ENCODE measurements around the gene SWI5.
"Not testable (repeated sequence)": the region's sequence is repeated elsewhere in the genome, so short reads cannot be mapped to it uniquely, and the experiment has no call there.

Gene SWI5

DNA sequence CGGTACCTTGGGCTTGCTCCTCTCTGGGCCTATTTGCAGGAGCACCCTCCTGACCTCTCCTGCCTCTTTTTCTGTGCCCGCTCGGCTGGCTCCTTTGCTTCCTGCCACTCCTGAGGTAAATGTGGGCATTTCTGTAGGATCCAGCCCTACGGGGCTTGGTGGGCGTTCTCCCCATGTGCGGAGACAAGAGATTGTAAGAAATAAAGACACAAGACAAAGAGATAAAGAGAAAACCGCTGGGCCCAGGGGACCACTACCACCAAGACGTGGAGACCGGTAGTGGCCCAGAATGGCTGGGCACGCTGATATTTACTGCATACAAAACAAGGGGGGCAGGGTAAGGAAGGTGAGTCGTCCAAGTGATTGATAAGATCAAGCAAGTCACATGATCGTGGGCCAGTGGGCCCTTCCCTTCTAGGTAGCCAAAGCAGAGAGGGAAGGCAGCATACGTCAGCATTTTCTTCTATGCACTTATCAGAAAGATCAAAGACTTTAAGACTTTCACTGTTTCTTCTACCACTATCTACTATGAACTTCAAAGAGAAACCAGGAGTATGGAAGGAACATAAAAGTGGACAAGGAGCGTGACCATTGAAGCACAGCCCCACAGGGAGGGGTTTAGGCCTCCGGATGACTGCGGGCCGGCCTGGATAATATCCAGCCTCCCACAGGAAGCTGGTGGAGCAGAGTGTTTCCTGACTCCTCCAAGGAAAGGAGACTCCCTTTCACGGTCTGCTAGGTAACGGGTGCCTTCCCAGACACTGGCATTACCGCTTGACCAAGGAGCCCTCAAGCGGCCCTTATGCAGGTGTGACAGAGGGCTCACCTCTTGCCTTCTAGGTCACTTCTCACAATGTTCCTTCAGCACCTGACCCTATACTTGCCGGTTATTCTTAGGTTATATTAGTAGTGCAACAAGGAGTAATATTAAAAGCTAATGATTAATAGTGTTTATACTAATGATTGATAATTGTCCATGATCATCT is 3.3 kb downstream of the SWI5 start:
- DNase-seq = not testable (repeated sequence)

DNA sequence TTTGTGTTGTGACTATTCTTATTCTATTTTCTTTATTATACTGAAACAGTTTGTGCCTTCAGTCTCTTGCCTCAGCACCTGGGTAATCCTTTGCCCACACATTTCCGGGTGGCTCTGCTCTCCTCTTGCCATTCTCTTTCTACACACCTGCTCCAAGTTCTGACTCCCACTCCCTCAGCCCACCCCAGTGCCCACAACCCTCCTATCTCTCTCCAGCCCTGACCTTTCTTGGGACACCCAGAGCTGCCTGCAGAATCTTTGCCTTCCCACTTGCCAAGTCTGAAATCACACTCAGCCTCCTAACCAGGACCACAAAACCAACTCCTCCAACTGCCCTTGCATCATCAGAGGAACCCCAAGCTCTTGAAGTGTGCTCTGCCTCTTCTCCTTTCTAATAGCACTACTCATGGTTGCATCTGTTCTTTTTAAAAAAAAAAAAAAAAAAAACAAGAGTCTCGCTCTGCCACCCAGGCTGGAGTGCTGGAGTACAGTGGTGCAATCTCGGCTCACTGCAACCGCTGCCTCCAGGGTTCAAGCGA is 4.1 kb downstream of the SWI5 start:
- DNase-seq = no peak

DNA sequence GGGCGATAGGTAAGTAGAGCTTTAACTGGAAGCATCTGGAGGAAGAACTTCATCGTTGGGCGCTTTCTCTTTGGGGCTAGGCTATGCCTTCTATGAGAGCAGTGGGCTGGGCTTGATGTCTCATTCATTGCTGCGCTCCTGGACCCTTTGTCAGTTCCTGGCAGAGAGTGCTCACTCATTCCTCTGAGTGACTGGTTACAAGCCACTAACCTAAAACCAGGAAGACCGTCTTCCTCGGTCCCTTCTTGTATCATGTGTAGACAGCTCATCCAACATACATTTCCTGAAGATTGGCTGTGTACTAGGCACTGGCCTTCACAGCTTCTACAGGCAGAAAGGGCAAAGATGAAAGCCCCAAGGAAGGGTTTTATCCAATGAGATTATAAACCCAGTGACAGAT is 6.4 kb downstream of the SWI5 start:
- no peak for DNase-seq

- DNase-seq = no peak
Observed at GRCh38 chr9:128285033-128285784, 9.1 kb downstream of the SWI5 start.

DNA sequence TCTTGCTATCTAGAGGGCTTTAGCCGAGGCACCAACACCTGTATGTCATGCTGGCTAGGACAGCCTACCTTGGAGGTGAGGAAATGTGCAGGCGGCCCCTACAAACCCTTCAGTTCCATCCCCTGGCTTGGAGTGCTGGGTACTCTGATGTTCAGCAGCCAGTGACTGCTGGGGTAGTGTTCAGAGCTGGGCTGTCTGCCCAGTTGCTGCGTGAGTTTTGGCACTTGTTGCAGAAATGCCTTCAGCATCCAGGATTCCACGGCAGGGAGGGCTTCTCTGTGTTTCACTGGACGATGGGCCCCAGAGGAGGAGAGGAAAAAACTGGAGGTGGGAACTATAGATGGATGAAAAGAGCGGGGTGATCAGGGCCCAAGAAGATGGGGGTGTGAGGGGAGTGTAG is 10.4 kb downstream of the SWI5 start:
- DNase-seq = no peak

- no peak for DNase-seq
Observed at GRCh38 chr9:128288273-128289004, 12.4 kb downstream of the SWI5 start.

GRCh38 chr9:128292009-128292408 is 15.9 kb downstream of the SWI5 start:
- no peak for DNase-seq

- no peak for DNase-seq
Observed at GRCh38 chr9:128293091-128293490, 17.0 kb downstream of the SWI5 start.

GRCh38 chr9:128294142-128294541 is 18.1 kb downstream of the SWI5 start:
- no peak for DNase-seq

DNA sequence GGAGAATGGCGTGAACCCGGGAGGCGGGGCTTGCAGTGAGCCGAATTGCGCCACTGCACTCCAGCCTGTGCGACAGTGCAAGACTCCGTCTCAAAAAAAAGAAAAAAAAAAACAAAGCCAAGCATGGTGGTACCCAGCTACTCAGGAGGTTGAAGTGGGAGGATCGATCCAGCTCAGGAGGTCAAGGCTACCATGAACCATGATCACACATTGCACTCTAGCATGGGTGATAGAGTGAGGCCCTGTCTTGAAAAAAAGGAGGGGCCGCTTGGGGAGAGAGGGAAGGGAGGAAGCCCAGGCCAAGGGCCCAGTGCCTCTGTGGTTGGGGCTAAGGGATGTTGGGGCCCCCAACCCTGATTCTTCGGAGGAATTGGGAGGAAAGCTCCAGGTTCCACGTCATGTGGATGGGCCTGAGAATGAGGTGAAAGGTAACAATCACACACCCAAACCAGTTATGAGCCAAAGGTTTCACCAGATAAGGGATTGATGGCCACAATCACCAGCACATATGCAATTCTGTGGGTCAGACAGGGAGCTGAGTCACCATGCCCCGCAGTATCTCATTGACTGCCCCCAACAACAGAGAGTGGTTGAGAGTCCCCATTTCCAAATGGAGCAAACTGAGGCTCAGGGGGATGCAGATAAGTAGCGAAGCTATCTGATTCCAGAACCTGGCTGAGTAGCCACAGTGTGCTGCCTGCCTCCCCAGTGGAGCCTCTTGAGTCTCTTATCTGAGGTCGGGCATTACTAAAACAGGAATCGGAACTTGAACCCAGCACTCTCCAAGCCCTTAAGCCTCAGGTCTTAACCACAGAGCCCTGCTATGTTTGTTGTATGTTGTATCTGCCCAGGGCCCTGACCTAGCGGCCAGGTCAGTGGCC is 20.5 kb downstream of the SWI5 start:
- no peak for DNase-seq

GRCh38 chr9:128297221-128297773 is 21.2 kb downstream of the SWI5 start:
- DNase-seq = no peak

GRCh38 chr9:128298535-128299482 is 22.7 kb downstream of the SWI5 start:
- no peak for DNase-seq

DNA sequence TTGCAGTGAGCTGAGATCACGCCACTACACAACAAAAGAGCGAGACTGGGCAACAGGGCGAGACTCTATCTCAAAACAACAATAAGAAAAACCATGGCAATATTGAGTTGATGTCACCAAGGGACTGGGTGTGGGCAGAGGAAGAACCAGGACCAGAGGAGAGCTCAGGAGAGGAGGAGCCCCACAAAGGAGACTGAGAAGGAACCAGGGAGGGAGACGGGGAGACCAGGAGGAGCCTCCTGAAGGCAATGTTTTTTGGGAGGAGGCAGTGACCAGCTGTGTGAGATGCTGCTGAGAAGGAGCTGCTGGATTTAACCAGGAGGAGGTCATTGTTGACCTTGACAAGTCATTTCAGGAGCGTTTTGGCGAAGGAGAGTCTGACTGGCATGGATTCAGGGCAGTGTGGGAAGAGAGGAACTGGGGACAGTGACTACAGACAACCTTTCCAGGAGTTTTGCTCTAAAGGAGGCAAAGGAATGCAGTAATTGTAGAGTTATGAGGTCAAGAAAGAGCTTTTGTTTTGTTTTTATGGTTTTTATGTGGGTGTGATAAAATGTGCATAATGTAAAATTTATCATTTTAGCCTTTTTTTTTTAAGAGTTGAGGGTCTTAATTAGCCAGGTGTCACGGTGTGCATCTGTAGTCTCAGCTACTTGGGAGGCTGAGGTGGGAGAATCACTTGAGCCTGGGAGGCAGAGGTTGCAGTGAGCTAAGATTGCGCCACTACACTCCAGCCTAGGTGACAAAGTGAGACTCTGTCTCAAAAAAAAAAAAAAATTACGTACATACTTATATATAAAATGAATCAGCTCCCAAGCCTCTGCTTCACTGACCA is 28.3 kb downstream of the SWI5 start:
- DNase-seq = no peak

DNA sequence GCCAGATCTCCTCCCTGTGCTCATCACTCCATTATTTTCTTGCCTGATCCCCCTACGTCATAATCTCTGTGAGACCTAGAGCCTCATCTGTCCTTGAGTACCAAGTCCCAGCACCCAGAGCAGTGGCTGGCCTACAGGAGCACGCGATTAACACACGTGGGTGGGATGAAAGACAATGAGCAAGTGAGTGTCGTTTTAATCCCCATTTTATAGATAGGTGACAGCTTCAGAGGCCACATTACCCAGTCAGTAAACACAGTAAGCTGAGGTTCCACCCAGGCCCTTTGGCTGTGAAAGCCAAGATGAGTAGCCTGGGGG is 28.9 kb downstream of the SWI5 start:
- no peak for DNase-seq

- DNase-seq = no peak
Observed at GRCh38 chr9:128309551-128309950, 33.5 kb downstream of the SWI5 start.

- DNase-seq = no peak
Observed at GRCh38 chr9:128310461-128310860, 34.4 kb downstream of the SWI5 start.

DNA sequence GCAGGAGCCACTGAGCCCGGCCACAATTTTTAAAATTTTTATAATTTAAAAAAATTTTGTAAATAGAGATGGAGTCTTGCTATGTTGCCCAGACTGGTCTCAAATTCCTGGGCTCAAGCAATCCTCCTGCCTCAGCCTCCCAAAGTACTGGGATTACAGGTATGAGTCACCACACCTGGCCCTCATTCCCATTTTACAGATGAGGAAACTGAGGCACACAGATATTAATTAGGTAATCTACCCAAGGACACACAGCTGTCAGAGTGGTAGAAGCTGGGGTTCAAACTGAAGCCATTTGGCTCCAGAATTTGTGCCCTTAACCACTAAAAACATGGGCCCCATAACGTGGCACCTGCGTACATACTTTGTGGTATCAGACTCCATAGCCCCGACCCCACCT is 38.6 kb downstream of the SWI5 start:
- DNase-seq = no peak

DNA sequence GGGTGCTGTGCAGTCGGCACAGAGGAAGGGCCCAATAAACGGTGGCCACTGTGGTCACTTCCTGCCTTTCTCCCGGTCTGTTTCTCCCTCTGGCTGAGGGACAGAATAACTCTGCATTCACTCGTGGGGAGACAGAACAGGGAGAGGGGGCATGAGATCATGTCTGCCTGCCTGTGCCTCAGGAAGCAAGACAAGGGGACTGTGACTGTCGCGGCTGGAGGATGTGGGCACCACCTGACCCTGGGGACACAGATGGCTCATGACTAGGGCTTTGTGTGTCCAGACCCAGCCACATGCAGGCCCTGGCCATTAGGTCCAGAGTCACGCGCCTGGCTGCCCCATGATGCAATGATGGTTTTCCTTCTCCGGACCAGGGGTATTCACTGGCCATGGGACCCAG is 40.3 kb downstream of the SWI5 start:
- DNase-seq = no peak

- DNase-seq = no peak
Observed at GRCh38 chr9:128317629-128318028, 41.6 kb downstream of the SWI5 start.

- no peak for DNase-seq
Observed at GRCh38 chr9:128321343-128321742, 45.3 kb downstream of the SWI5 start.

Measured in activated gamma-delta T cell (primary cell).